Stimulated activated naive CD4-positive, alpha-beta T cell treated with Interleukin-2 at 50 U/mL for 16 hours (primary cell): ENCODE measurements around the gene SPINT3.

Source experiments
- DNase-seq: peaks from one replicate; lab custom pipeline; 2025; lab: John Stamatoyannopoulos, UW

Gene SPINT3, protein sequence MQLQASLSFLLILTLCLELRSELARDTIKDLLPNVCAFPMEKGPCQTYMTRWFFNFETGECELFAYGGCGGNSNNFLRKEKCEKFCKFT

DNA sequence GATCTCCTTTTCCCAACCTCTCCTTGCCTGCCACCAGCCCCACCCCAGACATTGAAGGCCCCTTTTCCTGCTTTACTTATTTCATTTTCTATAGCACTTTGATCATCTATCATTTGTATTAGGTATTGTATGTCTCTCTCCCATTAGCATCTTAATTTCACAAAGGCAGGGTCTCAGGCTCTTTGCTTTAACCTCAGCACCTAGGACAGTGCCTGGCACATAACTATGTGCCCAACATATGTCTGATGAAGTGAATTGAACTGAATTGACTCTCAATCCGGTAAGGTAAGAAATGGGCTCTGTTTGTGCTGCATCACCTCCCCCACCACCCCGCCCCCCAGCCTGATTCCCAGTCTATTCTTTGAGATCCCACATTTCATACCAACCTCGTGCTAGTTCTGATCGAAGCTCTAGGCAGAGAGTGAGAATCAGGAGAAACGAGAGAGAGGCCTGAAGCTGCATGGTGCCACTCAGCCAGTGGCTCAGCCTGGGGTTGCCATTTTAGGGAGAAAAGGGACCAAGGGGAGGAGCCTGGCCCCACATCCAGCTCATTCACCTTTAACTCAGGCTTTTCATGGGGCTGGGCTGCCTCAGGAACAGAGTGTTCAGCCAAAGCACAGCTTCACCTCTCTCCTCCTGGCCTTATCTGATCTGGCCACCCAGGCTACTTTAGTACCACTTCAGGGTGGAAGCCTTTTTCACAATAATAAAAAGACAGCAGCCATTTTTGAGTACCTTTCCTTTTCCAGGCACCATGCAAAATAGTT lies at the start of gene SPINT3:
SPINT3 (minus strand) TSS at position 476 of the 767 bp plus-strand sequence; CDS start at position 462, 14 bp downstream.
- no peak for DNase-seq

DNA sequence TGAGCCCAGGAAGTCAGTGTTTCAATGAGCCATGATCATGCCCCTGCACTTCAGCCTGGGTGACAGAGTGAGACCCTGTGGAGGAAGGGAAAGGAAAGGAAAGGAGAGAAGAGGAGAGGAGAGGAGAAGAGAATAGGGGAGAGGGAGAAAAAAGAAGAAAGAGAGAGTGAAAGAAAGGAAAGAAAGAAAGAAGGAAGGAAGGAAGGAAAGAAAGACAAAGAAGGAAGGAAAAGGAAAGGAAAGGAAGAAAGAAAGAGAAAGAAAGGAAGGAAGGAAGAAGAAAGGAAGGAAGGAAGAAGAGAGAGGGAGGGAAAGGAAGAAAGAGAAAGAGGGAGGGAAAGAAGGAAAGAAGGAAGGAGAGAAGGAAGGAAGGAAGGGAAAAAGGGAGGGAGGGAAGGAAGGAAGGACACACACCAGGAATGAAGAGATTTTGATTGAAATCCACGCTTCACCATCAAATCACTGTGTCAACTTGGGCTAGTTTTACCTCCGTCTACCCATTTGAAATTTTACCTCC lies 49.4 kb upstream of the SPINT3 start:
- DNase-seq: no peak

DNA sequence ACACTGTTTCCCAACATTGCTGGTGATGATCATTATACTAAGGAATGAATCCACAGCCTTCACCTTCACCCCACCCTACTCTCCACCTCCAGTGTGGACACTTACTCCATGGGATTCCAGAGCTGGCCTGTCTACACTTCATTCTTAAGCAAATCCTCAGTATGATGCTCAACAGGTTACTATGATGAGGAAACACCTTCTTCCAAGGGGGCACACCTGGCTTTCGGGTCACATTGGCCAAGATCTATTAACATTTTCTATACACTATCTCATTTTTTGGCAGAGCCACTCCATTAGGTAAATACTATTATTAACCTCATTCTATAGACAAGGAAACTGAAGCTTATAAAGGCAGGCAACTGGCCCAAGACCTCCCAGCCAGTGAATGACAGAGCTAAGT lies 39.8 kb upstream of the SPINT3 start:
- DNase-seq: no peak

DNA sequence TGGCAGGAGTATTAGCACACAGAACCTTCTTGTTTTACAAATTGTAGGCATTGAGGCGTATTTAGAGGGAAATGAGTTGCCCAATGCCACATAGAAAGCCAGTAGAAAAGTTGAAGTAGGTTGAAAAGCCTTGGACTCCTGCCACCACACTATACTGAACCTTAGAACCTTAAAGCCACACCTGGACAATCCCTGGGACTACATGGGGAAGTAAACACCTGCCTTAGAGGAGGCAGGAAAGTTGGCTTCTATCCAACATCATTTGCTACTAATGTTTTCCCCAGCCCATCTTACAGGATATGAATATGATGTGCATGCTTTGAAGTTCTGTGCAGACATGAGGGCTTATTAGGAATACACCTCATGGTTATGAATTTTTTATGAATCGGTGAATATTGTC lies 37.0 kb upstream of the SPINT3 start:
- DNase-seq: no peak

DNA sequence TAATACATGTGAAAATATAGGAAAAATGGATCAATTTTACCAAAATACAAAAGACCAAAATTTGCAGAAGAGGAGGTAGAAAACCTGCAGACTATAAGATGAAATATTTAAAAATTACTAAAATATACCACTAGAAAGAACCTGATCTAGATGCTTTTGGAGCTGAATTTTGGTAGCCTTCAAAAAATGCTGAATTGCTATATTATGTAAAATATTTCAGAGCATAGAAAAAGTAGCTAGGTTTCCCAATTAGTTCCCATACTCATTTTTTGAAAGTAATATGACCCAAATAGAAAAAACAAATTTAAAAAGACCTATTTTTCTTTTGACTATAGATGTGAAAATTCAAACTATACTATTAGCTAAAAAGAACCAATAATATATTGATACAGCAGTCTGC lies 35.3 kb upstream of the SPINT3 start:
- DNase-seq: no peak

DNA sequence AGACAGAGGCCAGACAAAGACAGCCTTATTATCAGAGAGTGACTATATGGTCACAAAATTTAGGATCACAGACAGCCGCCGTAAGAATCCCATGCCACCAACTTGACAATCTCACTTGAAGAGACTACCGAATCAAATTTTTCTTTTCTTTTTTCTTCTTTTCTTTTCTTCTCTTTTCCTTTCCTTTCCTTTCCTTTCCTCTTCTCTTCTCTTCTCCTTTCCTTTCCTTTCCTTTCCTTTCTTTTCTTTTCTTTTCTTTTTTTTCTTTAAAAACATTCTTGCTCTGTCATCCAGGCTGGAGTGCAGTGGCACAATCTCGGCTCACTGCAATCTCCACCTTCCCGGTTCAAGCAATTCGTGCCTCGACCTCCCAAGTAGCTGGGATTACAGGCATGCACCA lies 33.0 kb upstream of the SPINT3 start:
- no peak for DNase-seq

DNA sequence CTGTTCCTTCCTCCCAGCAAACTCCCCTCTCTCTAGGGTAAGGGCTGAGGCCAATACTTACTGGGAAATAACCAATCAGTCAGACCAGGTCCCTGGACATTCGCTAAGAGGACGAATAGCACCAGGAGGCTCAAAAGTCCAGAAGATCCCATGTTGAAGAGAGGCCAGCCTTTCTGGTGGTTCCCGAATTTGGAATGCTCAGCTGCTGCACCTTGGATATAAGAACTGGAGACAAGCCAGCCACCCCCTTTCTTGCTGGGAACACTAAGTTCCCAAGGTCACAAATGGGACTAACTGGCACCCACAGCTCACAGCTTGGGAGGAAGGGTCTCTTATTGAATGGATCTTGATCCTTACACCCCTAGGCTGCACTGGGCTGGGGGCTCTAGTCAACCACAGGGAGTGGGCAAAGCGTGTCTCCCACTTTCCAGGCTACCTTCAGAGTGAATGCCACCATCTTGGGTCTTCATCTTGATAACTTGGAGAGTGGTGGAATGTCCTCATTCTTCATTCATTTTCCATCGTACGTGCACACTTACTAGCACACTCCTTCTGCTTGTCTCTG lies 31.9 kb upstream of the SPINT3 start, which contains the start of gene EPPIN:
EPPIN (minus strand) TSS at position 196 of the 565 bp plus-strand sequence; CDS start at position 152, 44 bp downstream.
- no peak for DNase-seq

DNA sequence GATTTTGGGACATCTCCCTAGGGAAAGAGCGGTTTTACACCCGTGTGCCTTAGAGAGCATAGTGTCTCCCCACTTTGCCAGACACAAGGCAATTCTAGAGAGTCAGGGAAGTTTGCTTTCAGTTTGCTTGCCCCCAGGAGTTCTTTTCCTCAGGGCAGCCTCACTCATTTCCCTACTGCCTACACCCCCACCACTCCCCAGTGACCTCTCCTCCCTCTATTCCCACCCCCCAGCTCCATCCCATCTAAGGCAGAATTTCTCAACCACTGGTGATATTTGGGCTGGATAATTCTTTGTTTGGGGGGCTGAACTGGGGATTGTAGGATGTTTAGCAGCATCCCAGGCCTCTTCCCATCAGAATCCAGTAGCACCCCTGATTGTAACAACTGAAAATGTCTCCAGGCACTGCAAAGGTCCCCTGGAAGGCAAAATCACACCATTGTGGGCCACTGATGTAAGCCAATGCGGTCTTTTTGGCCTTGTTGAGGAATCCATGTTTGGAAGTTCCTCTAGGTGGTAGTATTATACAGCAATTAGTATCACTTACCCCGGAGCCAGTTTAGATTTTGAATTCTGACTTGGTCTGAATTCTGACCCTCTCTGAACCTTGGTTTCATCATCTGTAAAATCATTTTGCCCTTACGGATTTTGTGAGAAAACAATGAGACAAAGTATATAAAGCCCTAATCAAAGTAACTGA lies 30.5 kb upstream of the SPINT3 start:
- DNase-seq: no peak

DNA sequence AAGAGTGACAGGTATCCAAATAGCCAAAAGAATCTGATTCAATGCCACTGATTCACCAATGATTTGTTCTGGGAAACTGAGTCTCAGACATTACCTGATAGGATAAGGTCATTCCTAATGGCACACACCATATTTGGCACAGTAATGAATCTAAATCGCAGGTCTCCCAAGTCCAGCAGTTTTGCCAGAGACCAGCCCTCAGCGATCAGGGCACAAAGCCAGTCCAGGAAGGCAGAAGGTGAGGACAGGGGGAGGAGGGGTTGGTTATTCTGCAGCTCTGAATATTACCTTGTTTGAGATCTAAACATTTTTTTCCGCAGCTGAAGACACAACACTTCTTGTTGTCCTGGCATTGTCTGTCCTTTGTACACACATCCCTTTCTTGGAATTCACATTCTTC lies 29.9 kb upstream of the SPINT3 start:
- no peak for DNase-seq

DNA sequence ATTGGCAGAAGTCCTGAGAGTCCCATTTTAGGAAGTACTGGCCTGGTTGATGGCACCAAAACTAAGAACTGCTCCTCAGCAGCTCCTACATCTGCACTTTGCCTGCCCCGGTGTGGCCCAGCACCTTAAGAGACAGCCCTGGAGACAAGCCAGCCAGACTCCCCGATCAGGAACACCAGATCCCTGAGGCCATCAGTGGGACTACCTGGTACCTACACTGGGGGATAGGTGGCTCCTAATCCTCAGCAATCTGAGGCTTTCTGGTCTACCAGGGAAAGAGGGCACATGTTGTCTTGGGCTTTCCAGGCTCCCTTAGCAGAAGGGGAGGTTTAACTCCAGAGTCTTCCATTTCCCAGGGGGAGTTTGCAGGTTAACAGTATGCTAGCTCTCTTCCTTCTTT lies 24.0 kb upstream of the SPINT3 start, which contains the start of gene WFDC6:
WFDC6 (minus strand) TSS at position 101 of the 400 bp plus-strand sequence; CDS start at position 26, 75 bp downstream.
- DNase-seq: no peak

DNA sequence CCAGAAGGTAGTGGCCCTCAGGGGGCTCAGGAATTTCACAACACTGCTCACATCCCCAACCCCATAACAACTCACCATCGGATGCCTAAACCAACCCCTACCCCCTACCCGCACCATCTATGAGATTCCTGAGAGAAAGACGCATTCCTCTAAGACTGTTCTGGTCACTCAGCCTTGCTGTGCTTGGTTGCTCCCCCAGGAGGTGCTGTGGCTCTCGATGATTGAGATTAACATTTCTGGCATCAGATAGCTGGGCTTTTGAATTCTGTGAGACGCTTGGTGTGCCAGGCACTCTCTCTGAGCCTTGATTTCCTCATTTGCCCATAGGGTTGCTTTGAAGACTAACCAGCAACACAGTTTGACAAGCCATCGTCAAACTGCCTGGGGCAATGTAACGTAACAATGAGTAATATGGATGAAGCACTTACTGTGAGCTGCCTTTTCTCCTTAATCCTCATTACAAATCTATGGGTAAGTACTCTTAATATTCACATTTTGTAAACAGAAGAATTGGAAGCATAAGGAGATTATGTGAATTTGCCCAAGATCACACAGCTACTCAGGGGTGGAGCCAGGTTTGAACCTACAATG lies 22.9 kb upstream of the SPINT3 start:
- DNase-seq: no peak

DNA sequence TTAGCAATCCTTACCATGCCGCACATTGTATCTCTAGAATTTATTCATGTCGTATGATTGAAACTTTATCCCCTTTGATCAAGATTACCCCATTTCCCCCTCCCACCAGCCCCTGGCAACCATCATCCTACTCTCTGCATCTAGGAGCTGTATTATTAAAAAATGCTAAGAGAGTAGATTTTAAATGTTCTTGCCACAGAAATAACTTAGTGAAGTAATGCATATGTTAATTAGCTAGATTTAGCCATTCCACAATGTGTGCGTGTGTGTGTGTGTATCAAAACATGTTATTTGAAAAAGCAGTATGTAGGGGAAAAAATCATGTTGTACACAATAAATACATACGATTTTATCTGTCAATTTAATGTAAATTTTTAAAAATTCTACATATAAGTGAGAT lies 11.9 kb upstream of the SPINT3 start:
- no peak for DNase-seq

DNA sequence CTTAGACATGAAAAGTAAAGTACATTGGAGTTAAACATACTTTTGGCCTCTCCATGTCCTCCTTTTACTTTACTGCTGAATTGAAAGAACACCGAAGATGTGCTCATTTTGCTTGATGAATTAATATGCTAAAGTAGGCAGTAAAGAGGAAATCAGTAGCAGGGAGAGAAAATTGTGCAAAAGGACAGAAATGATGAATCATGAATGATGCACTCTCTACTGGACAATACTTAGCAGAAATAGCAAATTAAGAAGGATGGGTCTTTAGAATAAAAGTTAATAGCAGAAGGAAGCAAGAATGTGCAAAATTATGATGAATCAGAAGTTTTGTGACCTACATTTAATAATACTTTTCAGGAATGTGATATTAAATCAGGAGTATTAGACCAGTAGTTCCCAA lies 8.4 kb upstream of the SPINT3 start:
- no peak for DNase-seq

DNA sequence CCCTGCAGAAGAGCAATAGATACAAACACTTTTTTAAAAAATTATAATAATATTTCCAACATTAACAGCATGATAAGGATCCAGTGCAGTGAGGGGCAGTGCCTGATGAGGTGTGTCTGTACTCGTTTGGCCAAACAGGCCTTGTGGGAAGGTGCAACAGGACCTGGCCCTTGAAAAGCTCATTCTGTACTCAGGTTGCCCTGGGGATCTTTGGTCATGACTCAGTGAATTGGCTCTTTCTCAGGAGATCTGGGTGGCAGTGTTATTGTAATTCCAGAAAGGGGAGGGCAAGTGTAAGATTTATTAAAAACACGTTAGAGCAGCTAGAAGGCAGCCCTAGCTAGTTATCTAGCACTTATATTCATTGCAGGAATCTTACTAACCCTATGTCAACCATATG lies 2.9 kb upstream of the SPINT3 start:
- DNase-seq: no peak

DNA sequence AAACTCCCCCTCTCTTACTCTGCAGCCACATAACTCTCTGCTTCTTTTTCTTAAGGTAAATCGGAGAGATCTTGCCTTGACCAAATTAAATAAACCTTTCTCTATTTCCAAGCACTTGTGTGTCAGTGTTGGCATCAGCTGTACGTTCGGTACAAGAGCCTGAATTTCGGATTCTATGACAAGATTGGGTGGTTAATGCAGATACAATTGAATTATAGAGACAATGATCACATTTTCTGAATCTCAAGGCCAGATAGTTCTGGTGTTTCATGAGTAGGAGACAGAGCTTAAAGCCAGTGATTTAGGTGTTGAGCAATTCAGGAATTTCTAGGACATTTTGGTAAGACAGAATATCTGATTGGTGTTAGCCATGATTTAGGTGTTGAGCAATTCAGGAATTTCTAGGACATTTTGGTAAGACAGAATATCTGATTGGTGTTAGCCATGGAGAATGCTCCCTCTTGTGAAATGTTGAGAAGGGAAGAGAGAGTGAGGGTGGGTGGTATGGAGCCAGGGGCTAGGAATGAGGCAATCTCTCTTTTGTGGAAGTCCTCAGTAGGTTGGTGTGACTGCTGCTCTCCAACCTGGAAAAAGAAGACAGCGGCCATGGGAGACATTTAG lies 5.1 kb downstream of the SPINT3 start:
- no peak for DNase-seq

DNA sequence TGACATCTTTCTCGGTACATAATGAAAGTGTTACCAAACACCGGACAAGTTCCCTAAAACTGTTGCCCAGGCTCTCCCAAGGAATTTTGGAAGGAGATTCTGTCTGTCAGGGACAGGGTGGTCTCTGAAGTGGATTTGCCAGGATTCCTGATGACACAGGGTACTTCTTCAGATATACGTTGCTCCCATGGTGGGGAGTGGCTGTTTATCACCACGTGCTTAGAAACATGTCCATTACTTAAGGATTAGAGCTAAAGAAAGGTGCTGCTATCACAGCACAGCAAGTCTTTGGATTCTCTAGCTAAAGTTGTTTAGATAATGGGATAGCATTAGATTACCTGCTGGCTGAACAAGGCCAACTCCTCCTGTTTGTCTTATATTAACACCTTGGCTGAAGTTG lies 6.3 kb downstream of the SPINT3 start:
- DNase-seq: no peak

DNA sequence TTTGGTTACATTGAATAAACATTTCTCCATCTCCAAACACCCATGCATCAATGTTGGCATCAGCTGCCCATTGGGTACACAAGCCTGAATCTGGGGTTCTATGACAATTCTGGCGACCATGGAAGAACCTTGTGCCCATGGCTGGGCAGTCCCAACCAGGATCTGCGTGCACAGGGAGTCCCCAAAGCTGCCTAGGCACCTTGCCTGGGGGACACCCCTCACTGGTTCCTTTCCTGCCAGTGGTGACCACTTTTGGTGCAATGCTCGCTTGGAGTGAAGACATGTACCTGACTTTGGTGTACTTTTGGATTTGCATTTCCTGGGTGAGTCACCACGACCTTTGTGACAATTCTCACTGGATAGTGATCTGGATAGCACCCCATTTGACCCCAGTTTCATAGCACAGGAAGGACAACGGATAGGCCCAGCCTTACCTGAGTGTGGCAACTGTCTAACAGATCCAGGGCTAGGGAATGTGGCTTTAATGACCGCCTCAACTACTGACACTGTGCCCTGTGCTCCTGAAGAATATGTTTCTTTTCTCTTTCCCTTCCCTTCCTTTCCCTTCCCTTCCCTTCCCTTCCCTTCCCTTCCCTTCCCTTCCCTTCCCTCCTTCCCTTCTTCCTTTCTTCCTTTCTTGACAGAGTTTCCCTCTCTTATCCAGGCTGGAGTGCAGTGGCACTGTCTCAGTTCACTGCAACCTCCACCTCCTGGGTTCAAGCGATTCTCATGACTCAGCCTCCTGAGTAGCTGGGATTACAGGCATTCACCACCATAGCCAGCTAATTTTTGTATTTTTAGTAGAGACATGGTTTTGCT lies 7.1 kb downstream of the SPINT3 start:
- no peak for DNase-seq

DNA sequence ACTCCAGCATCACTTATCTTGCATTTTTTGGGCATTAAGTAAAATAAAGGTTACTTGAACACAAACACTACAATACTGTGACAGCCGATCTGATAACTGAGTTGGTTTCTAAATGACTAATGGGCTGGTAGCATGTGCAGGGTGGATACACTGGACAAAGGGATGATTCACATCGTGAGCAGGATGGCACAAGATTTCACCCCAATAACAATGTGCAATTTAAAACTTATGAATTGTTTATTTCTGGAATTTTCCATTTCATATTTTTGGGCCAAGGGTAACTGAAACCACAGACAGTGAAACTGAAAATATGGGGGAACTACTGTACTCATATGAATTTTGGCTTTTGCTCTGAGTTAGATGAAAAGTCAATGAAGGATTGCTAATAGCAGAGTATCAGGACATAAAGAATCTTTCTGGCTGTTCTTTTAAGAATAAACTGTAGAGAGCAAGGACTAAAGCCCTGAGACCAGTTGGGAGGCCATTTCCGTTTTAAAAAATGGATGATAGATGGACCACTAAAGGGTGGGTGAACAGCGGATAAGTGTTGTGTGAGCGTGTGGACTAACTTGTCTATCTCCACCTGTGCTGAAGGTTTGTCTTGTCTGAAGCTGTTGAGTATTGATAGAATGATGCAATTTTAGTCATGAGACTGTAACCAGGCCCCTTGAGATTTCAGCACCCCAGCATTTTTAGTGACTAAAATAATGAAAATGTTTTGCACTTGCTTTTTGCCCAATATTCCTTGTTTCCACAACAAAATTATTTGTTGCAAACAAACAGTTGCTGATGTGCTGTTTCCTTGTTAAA lies 8.2 kb downstream of the SPINT3 start:
- no peak for DNase-seq

DNA sequence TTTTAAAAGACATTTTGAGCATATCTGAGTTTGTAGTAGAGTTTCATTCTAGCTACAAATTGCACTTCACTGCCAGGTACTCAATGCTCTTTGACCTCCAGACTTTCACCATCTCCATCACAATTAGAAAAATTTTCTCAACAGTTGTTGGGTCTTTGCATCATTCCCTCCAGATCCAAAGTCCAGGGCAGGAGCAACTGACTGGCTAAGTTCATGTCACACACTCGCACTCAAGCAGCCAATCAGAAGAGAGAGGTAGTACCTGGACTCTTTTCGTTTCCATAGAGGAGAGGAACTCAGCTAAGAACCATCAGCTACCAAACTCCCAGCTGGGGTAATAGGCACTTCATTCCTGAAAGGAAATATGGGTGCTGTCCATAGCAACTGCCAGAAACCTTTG lies 9.0 kb downstream of the SPINT3 start:
- no peak for DNase-seq

DNA sequence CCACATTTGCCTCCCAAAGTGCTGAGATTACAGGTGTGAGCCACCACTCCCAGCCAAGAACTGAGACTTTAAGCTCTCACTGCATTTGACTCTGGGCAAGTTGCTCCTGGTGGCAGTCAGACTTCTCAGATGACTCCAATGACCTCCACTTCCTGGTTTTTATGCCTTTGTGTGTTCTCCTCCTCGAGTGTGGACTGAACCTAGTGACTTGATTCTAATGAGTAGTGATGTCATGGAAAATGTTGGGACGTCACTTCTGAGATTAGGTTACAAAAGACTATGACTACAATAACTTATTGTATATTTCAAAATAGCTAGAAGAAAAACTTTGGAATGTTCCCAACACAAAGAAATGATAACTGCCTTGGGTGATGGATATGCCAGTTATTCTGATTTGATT lies 12.0 kb downstream of the SPINT3 start:
- no peak for DNase-seq
